H1 (cell line): ENCODE data around the gene ADAM22. TPM values are rescaled to one million over a fixed set of nuclear protein-coding genes. Genes with fewer than 3 reads are reported as not detected.

Experiments
- CTCF ChIA-PET: fragments of 300-600 bp; sonication (Branson Sonifier 250); formaldehyde crosslinking; loops from one replicate; lab custom pipeline; 2021; ENCODE audit not compliant: partially characterized antibody; lab: Charles Lee
- POLR2A ChIA-PET: fragments of 300-600 bp; sonication (Branson Sonifier 250); formaldehyde crosslinking; loops from one replicate; lab custom pipeline; 2021; ENCODE audit warnings: inconsistent platforms; ENCODE audit not compliant: partially characterized antibody; lab: Charles Lee
- DNase-seq, 2 experiments: peaks; one replicate each; pipeline versions ENCODE4 v3.0.0 to v3.0.0-alpha.2; 2010 to 2022; ENCODE audit warnings: low spot score in 2 of 2, low read depth in 1 of 2, mixed read lengths in 1 of 2
- FAIRE-seq: peaks from 2 replicates; lab custom pipeline; 2011; peaks lifted over from hg19 to GRCh38; lab: Jason Lieb, UNC
- H2AFZ ChIP-seq: 2 replicates; pipeline ENCODE4 v1.8.1; 2012; ENCODE audit warnings: low read length, inconsistent platforms
- H2AK5ac ChIP-seq: 2 replicates; pipeline ENCODE4 v1.6.1; 2013; ENCODE audit warnings: low read depth, low read length
- H2BK120ac ChIP-seq: replicated peaks from 2 replicates; pipeline ENCODE3; 2013; ENCODE audit warnings: low read depth, low read length, inconsistent platforms
- H2BK12ac ChIP-seq: 2 replicates; pipeline ENCODE4 v1.6.1; 2013; ENCODE audit warnings: low read depth, low read length
- H2BK15ac ChIP-seq: 2 replicates; pipeline ENCODE4 v1.6.1; 2013; ENCODE audit warnings: low read length
- H2BK20ac ChIP-seq: 2 replicates; pipeline ENCODE4 v1.6.1; 2013; ENCODE audit warnings: low read length
- H2BK5ac ChIP-seq: 2 replicates; pipeline ENCODE4 v1.6.1; 2013; ENCODE audit warnings: low read depth, low read length
- H3K14ac ChIP-seq: 2 replicates; pipeline ENCODE4 v1.6.1; 2013; ENCODE audit warnings: inconsistent platforms; ENCODE audit not compliant: insufficient read length
- H3K18ac ChIP-seq: 2 replicates; pipeline ENCODE4 v1.6.1; 2013; ENCODE audit warnings: low read length; ENCODE audit errors: extremely low read depth
- H3K23ac ChIP-seq: 2 replicates; pipeline ENCODE4 v1.6.1; 2013; ENCODE audit warnings: inconsistent platforms; ENCODE audit not compliant: insufficient read length
- H3K23me2 ChIP-seq: 2 replicates; pipeline ENCODE4 v1.6.1; 2013; ENCODE audit warnings: low read depth, low read length
- H3K27ac ChIP-seq: 2 replicates; pipeline ENCODE4 v1.6.1; 2011; ENCODE audit warnings: low read depth, low read length, inconsistent platforms
- H3K27me3 ChIP-seq, 4 experiments: replicated peaks in 1 of 4; 1 replicate in 1 of 4; 2 replicates in 3 of 4; pipeline versions ENCODE4 v1.6.1 to v1.8.1; 2011 to 2013; ENCODE audit warnings: low read length in 3 of 4, mild to moderate bottlenecking in 3 of 4, inconsistent platforms in 2 of 4, mixed read lengths in 2 of 4, moderate library complexity in 1 of 4; ENCODE audit not compliant: control insufficient read depth in 3 of 4, insufficient read depth in 3 of 4; ENCODE audit errors: extremely low read depth in 1 of 4
- H3K36me3 ChIP-seq, 4 experiments: 2 replicates each; pipeline versions ENCODE4 v1.6.1 to v1.8.1; 2011 to 2013; ENCODE audit warnings: mild to moderate bottlenecking in 4 of 4, low read length in 3 of 4, moderate library complexity in 2 of 4, control low read depth in 1 of 4, inconsistent platforms in 1 of 4; ENCODE audit not compliant: insufficient read depth in 4 of 4, control insufficient read depth in 2 of 4
- H3K4ac ChIP-seq: replicated peaks from 2 replicates; pipeline ENCODE3; 2013; ENCODE audit warnings: low read length, low read depth, mixed read lengths, inconsistent platforms; ENCODE audit not compliant: insufficient read length
- H3K4me1 ChIP-seq, 4 experiments: replicated peaks in 1 of 4; 1 replicate in 1 of 4; 2 replicates in 3 of 4; pipeline versions ENCODE4 v1.6.1 to v1.8.1; 2011 to 2013; ENCODE audit warnings: low read length in 3 of 4, inconsistent platforms in 2 of 4, mixed read lengths in 1 of 4; ENCODE audit not compliant: insufficient read depth in 4 of 4, control insufficient read depth in 3 of 4
- H3K4me2 ChIP-seq, 2 experiments: 2 replicates each; pipeline versions ENCODE4 v1.6.1 to v1.8.1; 2011 to 2013; ENCODE audit warnings: low read depth in 2 of 2, low read length in 2 of 2, control low read depth in 1 of 2, inconsistent platforms in 1 of 2, mild to moderate bottlenecking in 1 of 2; ENCODE audit not compliant: insufficient read depth in 1 of 2
- H3K4me3 ChIP-seq, 4 experiments: fragments of 200-600, 300-600 bp in 1 of 4; sonication (generic), shearing (Covaris generic), sonication (Bioruptor Twin) in 1 of 4; 2 replicates each; pipeline versions ENCODE4 v1.5.1 to v1.8.1; 2011 to 2016; ENCODE audit warnings: low read length in 4 of 4, low read depth in 3 of 4, control low read depth in 2 of 4, inconsistent platforms in 2 of 4, mild to moderate bottlenecking in 2 of 4, mixed read lengths in 1 of 4, moderate library complexity in 1 of 4; ENCODE audit not compliant: insufficient read depth in 2 of 4; ENCODE audit errors: extremely low read depth in 1 of 4
- H3K56ac ChIP-seq: replicated peaks from 2 replicates; pipeline ENCODE3; 2013; ENCODE audit warnings: low read depth, mild to moderate bottlenecking, mixed read lengths, low read length, inconsistent platforms; ENCODE audit not compliant: insufficient read length
- H3K79me1 ChIP-seq: 2 replicates; pipeline ENCODE4 v1.6.1; 2013; ENCODE audit warnings: low read depth, low read length, control low read depth
- H3K79me2 ChIP-seq, 2 experiments: 2 replicates each; pipeline versions ENCODE4 v1.6.1 to v1.8.1; 2012 to 2013; ENCODE audit warnings: low read length in 2 of 2, mild to moderate bottlenecking in 2 of 2, inconsistent platforms in 1 of 2; ENCODE audit not compliant: insufficient read depth in 2 of 2, control insufficient read depth in 1 of 2
- H3K9ac ChIP-seq, 4 experiments: replicated peaks in 1 of 4; 1 replicate in 1 of 4; 2 replicates in 3 of 4; pipeline versions ENCODE4 v1.6.1 to v1.8.1; 2011 to 2013; ENCODE audit warnings: low read depth in 3 of 4, low read length in 3 of 4, control low read depth in 2 of 4, mild to moderate bottlenecking in 2 of 4, moderate library complexity in 2 of 4, inconsistent platforms in 1 of 4; ENCODE audit errors: extremely low read depth in 1 of 4
- H3K9me3 ChIP-seq, 2 experiments: 2 replicates each; pipeline versions ENCODE4 v1.6.1 to v1.8.1; 2012 to 2013; ENCODE audit warnings: mild to moderate bottlenecking in 2 of 2, moderate library complexity in 2 of 2, control low read depth in 1 of 2, inconsistent platforms in 1 of 2, low read depth in 1 of 2, low read length in 1 of 2, mixed read lengths in 1 of 2; ENCODE audit not compliant: insufficient read depth in 2 of 2
- H4K20me1 ChIP-seq, 2 experiments: replicated peaks in 1 of 2; 2 replicates each; pipeline versions ENCODE3 to v1.8.1; 2011 to 2013; ENCODE audit warnings: inconsistent platforms in 2 of 2, low read length in 2 of 2, mild to moderate bottlenecking in 1 of 2; ENCODE audit not compliant: insufficient read depth in 2 of 2, control insufficient read depth in 1 of 2
- H4K5ac ChIP-seq: 2 replicates; pipeline ENCODE4 v1.6.1; 2013; ENCODE audit warnings: low read length, low read depth, mixed read lengths, inconsistent platforms; ENCODE audit not compliant: insufficient read length
- H4K8ac ChIP-seq: 2 replicates; pipeline ENCODE4 v1.8.0; 2013; ENCODE audit warnings: mild to moderate bottlenecking, moderate library complexity, low read length, inconsistent platforms; ENCODE audit not compliant: insufficient read depth; ENCODE audit errors: extremely low read depth
- H4K91ac ChIP-seq: replicated peaks from 2 replicates; pipeline ENCODE3; 2013; ENCODE audit warnings: low read length, mixed read lengths, inconsistent platforms; ENCODE audit not compliant: insufficient read length
- RAD21 ChIP-seq, 2 experiments: IDR thresholded peaks in 1 of 2; conservative IDR thresholded peaks in 1 of 2; 2 replicates each; pipeline ENCODE4 v1.6.1; 2011; ENCODE audit warnings: low read depth in 2 of 2, low read length in 2 of 2, improper control_type of control experiment in 1 of 2, inconsistent platforms in 1 of 2, mild to moderate bottlenecking in 1 of 2, moderate library complexity in 1 of 2
- SIRT6 ChIP-seq: IDR thresholded peaks from one replicate; pipeline ENCODE4 v1.7.1; 2012; ENCODE audit warnings: low read length, inconsistent platforms
- WGBS, 2 experiments: shearing (Covaris generic) in 1 of 2; methylation state at CpG; one replicate each; pipeline versions ENCODE4 v1.1.6 to v1.1.7; 2013 to 2015; ENCODE audit warnings: low lambda C conversion rate in 2 of 2, mixed read lengths in 2 of 2, inconsistent platforms in 1 of 2, low coverage in 1 of 2, missing lambda C conversion rate in 1 of 2; ENCODE audit not compliant: insufficient replicate concordance in 2 of 2, insufficient coverage in 1 of 2, insufficient read length in 1 of 2; ENCODE audit errors: extremely low coverage in 1 of 2, missing lambda C conversion rate in 1 of 2; 5-methylcytosine and 5-hydroxymethylcytosine counted together
- polyA plus RNA-seq, 7 experiments: library from polyadenylated mRNA; depleted of rRNA in 3 of 7; stranded (reverse) in 5 of 7; unstranded in 2 of 7; fragments of >200 nt in 5 of 7; fragments of 200-250 nt in 2 of 7; gene quantifications; 1 replicate in 5 of 7; 2 replicates in 1 of 7; 4 replicates in 1 of 7; pipeline versions ENCODE4 v1.2.1 to v1.2.3, GENCODE V29; 2011 to 2013; ENCODE audit warnings: missing spikeins in 2 of 7, mixed read lengths in 2 of 7
- total RNA-seq: library from RNA; stranded (reverse); fragmentation: NEBNext Ultra II Directional; extraction: Animal tissue kit (Norgen Biotek cat#: 25700); gene quantifications from 2 replicates; pipeline ENCODE4 v1.2.1, GENCODE V29; 2021

Gene ADAM22
- total and polyA plus RNA-seq, 2 of the 8 experiments (the other 6 are each of a cell fraction or from before 2014, with no cell fraction given) = 4.6 to 21.4 TPM

- no peak overlapping the region for H2AK5ac ChIP-seq
- no peaks in the 10 kb centered on the region for H3K9me3 ChIP-seq
- DNase-seq = no peak
- no peak overlapping the region for H2BK20ac ChIP-seq
- no peak overlapping the region for H2BK120ac ChIP-seq
- H3K4me1 ChIP-seq = no peaks in the 10 kb centered on the region
- no peak overlapping the region for H2BK5ac ChIP-seq
- FAIRE-seq = no peak
- no peak overlapping the region for H3K9ac ChIP-seq
- POLR2A ChIA-PET = no interaction called here
- no peak overlapping the region for H4K5ac ChIP-seq
- CTCF ChIA-PET = interaction anchor here (1.3 kb wide), 1 partner anchor 129 kb away, joined by 3 read pairs; no protein-coding TSS in a partner anchor
- no peak overlapping the region for H2AFZ ChIP-seq
- no peak overlapping the region for H3K4me3 ChIP-seq
- H4K20me1 ChIP-seq = no peaks in the 10 kb centered on the region
- no peak overlapping the region for H3K4me2 ChIP-seq
- no peak overlapping the region for H3K27ac ChIP-seq
- no peak overlapping the region for H2BK12ac ChIP-seq
- H3K23ac ChIP-seq = no peak overlapping the region
- H2BK15ac ChIP-seq = no peak overlapping the region
- H3K4ac ChIP-seq = no peak overlapping the region
- H3K79me1 ChIP-seq = no peaks in the 10 kb centered on the region
- H3K56ac ChIP-seq = no peak overlapping the region
- H3K27me3 ChIP-seq = no peaks in the 10 kb centered on the region
- no peak overlapping the region for H4K8ac ChIP-seq
- no peak overlapping the region for H4K91ac ChIP-seq
- H3K23me2 ChIP-seq = no peaks in the 10 kb centered on the region; the same call in 1 of the 2 replicates
- WGBS, 2 experiments = 100% methylated on average over 1 of the region's 1 CpG; no CpG with 5 or more reads in 1 of the 2 experiments
- no peaks in the 10 kb centered on the region for H3K36me3 ChIP-seq
- TF ChIP-seq RAD21 (IDR thresholded peaks at IDR 0.05 in 1 of 2, conservative IDR thresholded peaks at IDR 0.05 in 1 of 2; ENCODE audit: low read depth in 2 of 2, low read length in 2 of 2) (peak in 1 of 2 experiments; percentile 1; a peak in 1 of 4 replicates), SIRT6 (no peak)
- H3K14ac ChIP-seq = no peak overlapping the region
- no peak overlapping the region for H3K18ac ChIP-seq
- H3K79me2 ChIP-seq = no peaks in the 10 kb centered on the region
Measured at GRCh38 chr7:88040694-88041093, 106.6 kb downstream of the ADAM22 start.
